ENCODE measurements around the gene LRP1B. TPM values are rescaled to one million over a fixed set of nuclear protein-coding genes. Genes with fewer than 3 reads are reported as not detected.

LRP1B gene
- total RNA-seq, 1 donor from 2014 or later: not detected

GRCh38 chr2:141633132-141633531 is 497.7 kb downstream of the LRP1B start:
- ATAC-seq (ENCODE audit: low read depth): no peak
- intact Hi-C loops (cut with micrococcal nuclease): no loop called here
- no peaks in the 10 kb centered on the region for H3K27me3 Mint-ChIP-seq
- DNase-seq: no peak
- H3K27ac Mint-ChIP-seq: no peak overlapping the region
- no peak overlapping the region for H3K4me3 Mint-ChIP-seq
- H3K36me3 Mint-ChIP-seq (ENCODE audit: low read depth): no peaks in the 10 kb centered on the region
- H3K9me3 Mint-ChIP-seq: no peaks in the 10 kb centered on the region
- TF ChIP-seq CTCF (IDR thresholded peaks at IDR 0.05): no peak
- POLR2A ChIA-PET: no interaction called here
- CTCF ChIA-PET: no interaction called here
- no peaks in the 10 kb centered on the region for H3K4me1 Mint-ChIP-seq

- H3K36me3 Mint-ChIP-seq (ENCODE audit: low read depth): no peaks in the 10 kb centered on the region
- TF ChIP-seq CTCF (IDR thresholded peaks at IDR 0.05): no peak
- H3K4me1 Mint-ChIP-seq: no peaks in the 10 kb centered on the region
- H3K9me3 Mint-ChIP-seq: no peaks in the 10 kb centered on the region
- no peak overlapping the region for H3K4me3 Mint-ChIP-seq
- ChIA-PET CTCF (no interaction called here), POLR2A (no interaction called here)
- DNase-seq (no peak), ATAC-seq (ENCODE audit: low read depth) (no peak)
- no peaks in the 10 kb centered on the region for H3K27me3 Mint-ChIP-seq
- intact Hi-C loops (cut with micrococcal nuclease): no loop called here
- no peak overlapping the region for H3K27ac Mint-ChIP-seq
These were observed 500.3 kb downstream of the LRP1B start for GRCh38 chr2:141630407-141630930.

- no peak for DNase-seq
- no peaks in the 10 kb centered on the region for H3K4me1 Mint-ChIP-seq
- no peak for ATAC-seq (ENCODE audit: low read depth)
- ChIA-PET CTCF (no interaction called here), POLR2A (no interaction called here)
- H3K36me3 Mint-ChIP-seq (ENCODE audit: low read depth): no peaks in the 10 kb centered on the region
- intact Hi-C loops (cut with micrococcal nuclease): no loop called here
- no peaks in the 10 kb centered on the region for H3K9me3 Mint-ChIP-seq
- no peak overlapping the region for H3K4me3 Mint-ChIP-seq
- no peaks in the 10 kb centered on the region for H3K27me3 Mint-ChIP-seq
- TF ChIP-seq CTCF (IDR thresholded peaks at IDR 0.05): no peak
- H3K27ac Mint-ChIP-seq: no peak overlapping the region
These were observed 510.4 kb downstream of the LRP1B start for GRCh38 chr2:141620372-141620771.

GRCh38 chr2:141618457-141618856 is 512.4 kb downstream of the LRP1B start:
- Mint-ChIP-seq H3K27me3 (no peaks in the 10 kb centered on the region), H3K4me3 (no peak overlapping the region), H3K27ac (no peak overlapping the region), H3K4me1 (no peaks in the 10 kb centered on the region), H3K36me3 (ENCODE audit: low read depth) (no peaks in the 10 kb centered on the region), H3K9me3 (no peaks in the 10 kb centered on the region)
- ChIA-PET POLR2A (no interaction called here), CTCF (no interaction called here)
- ATAC-seq (ENCODE audit: low read depth) (no peak), DNase-seq (no peak)
- TF ChIP-seq CTCF (IDR thresholded peaks at IDR 0.05): no peak
- intact Hi-C loops (cut with micrococcal nuclease): no loop called here

GRCh38 chr2:141611981-141612380 is 518.8 kb downstream of the LRP1B start:
- TF ChIP-seq CTCF (IDR thresholded peaks at IDR 0.05): no peak
- no peaks in the 10 kb centered on the region for H3K9me3 Mint-ChIP-seq
- H3K4me3 Mint-ChIP-seq: no peak overlapping the region
- intact Hi-C loops (cut with micrococcal nuclease): no loop called here
- H3K27me3 Mint-ChIP-seq: no peaks in the 10 kb centered on the region
- ChIA-PET CTCF (no interaction called here), POLR2A (no interaction called here)
- DNase-seq (no peak), ATAC-seq (ENCODE audit: low read depth) (no peak)
- H3K27ac Mint-ChIP-seq: no peak overlapping the region
- no peaks in the 10 kb centered on the region for H3K4me1 Mint-ChIP-seq
- H3K36me3 Mint-ChIP-seq (ENCODE audit: low read depth): no peaks in the 10 kb centered on the region

Data from activated B cell treated with CpG ODN at 0.5 μM for 24 hours (primary cell).